IPS DF 6.9 (cell line): ENCODE results near the gene SOX18.

Source experiments
- DNase-seq: peaks from one replicate; pipeline ENCODE4 v3.0.0-alpha.2; 2013; ENCODE audit warnings: low read depth, low spot score
- H3K27ac ChIP-seq: one replicate; pipeline ENCODE4 v1.5.1; 2013; ENCODE audit warnings: low read length, control low read depth
- H3K27me3 ChIP-seq: 2 replicates; pipeline ENCODE4 v1.6.1; 2013; ENCODE audit warnings: mild to moderate bottlenecking, low read length; ENCODE audit not compliant: control insufficient read depth, insufficient read depth
- H3K36me3 ChIP-seq: 2 replicates; pipeline ENCODE4 v1.6.1; 2013; ENCODE audit warnings: low read length; ENCODE audit not compliant: control insufficient read depth, insufficient read depth
- H3K4me1 ChIP-seq: 2 replicates; pipeline ENCODE4 v1.6.1; 2013; ENCODE audit warnings: low read length; ENCODE audit not compliant: control insufficient read depth, insufficient read depth
- H3K4me3 ChIP-seq: 2 replicates; pipeline ENCODE4 v1.5.1; 2013; ENCODE audit warnings: mild to moderate bottlenecking, low read length
- H3K9me3 ChIP-seq: 2 replicates; pipeline ENCODE4 v1.6.1; 2013; ENCODE audit warnings: low read length, inconsistent platforms; ENCODE audit not compliant: control insufficient read depth, insufficient read depth
- WGBS: extraction: QIAGEN DNeasy Blood & Tissue Kit; methylation state at CpG from one replicate; pipeline ENCODE4 v1.1.7; 2013; ENCODE audit warnings: mixed read lengths, missing lambda C conversion rate; ENCODE audit not compliant: insufficient read length, insufficient coverage; 5-methylcytosine and 5-hydroxymethylcytosine counted together

SOX18 gene

GRCh38 chr20:64074963-64075362, 25.5 kb upstream of the SOX18 start:
- Histone ChIP-seq H3K9me3 (no peaks in the 10 kb centered on the region), H3K4me3 (no peak overlapping the region), H3K27ac (no peak overlapping the region), H3K36me3 (no peaks in the 10 kb centered on the region), H3K27me3 (no peaks in the 10 kb centered on the region), H3K4me1 (peaks cover 5% of the 10 kb centered on the region; the same call in 1 of the 2 replicates)
- no CpG with 5 or more reads among the region's 8 CpGs for WGBS
- DNase-seq, result no peak

GRCh38 chr20:64074184-64074789, 24.8 kb upstream of the SOX18 start:
- Histone ChIP-seq H3K9me3 (no peaks in the 10 kb centered on the region), H3K27ac (no peak overlapping the region), H3K36me3 (no peaks in the 10 kb centered on the region), H3K4me3 (no peak overlapping the region), H3K27me3 (no peaks in the 10 kb centered on the region), H3K4me1 (peaks cover 8% of the 10 kb centered on the region; the same call in 1 of the 2 replicates)
- no peak for DNase-seq
- WGBS, result no CpG with 5 or more reads among the region's 28 CpGs

GRCh38 chr20:64073476-64074183, 24.2 kb upstream of the SOX18 start:
- Histone ChIP-seq H3K27me3 (no peaks in the 10 kb centered on the region), H3K4me1 (peaks cover 9% of the 10 kb centered on the region; the same call in 1 of the 2 replicates), H3K9me3 (no peaks in the 10 kb centered on the region), H3K4me3 (no peak overlapping the region), H3K36me3 (no peaks in the 10 kb centered on the region), H3K27ac (no peak overlapping the region)
- WGBS, result no CpG with 5 or more reads among the region's 37 CpGs
- DNase-seq, result no peak

- no peaks in the 10 kb centered on the region for H3K36me3 ChIP-seq
- WGBS, result no CpG with 5 or more reads among the region's 14 CpGs
- H3K27ac ChIP-seq, result no peak overlapping the region
- peaks cover 8% of the 10 kb centered on the region for H3K4me1 ChIP-seq
- H3K9me3 ChIP-seq, result no peaks in the 10 kb centered on the region
- H3K4me3 ChIP-seq, result no peak overlapping the region
- no peak for DNase-seq
- no peaks in the 10 kb centered on the region for H3K27me3 ChIP-seq
These were observed 23.1 kb upstream of the SOX18 start for GRCh38 chr20:64072498-64073063.

GRCh38 chr20:64071341-64072332, 22.2 kb upstream of the SOX18 start:
- no peaks in the 10 kb centered on the region for H3K36me3 ChIP-seq
- no peaks in the 10 kb centered on the region for H3K9me3 ChIP-seq
- DNase-seq, result no peak
- no CpG with 5 or more reads among the region's 30 CpGs for WGBS
- H3K27me3 ChIP-seq, result no peaks in the 10 kb centered on the region
- no peak overlapping the region for H3K4me3 ChIP-seq
- peaks cover 8% of the 10 kb centered on the region for H3K4me1 ChIP-seq
- no peak overlapping the region for H3K27ac ChIP-seq

GRCh38 chr20:64070244-64070993, 21.0 kb upstream of the SOX18 start:
- WGBS, result no CpG with 5 or more reads among the region's 31 CpGs

GRCh38 chr20:64069614-64070243, 20.3 kb upstream of the SOX18 start:
- H3K27me3 ChIP-seq, result no peaks in the 10 kb centered on the region
- no peaks in the 10 kb centered on the region for H3K9me3 ChIP-seq
- peaks cover 10% of the 10 kb centered on the region for H3K4me1 ChIP-seq
- H3K36me3 ChIP-seq, result no peaks in the 10 kb centered on the region
- DNase-seq, result no peak
- no peak overlapping the region for H3K4me3 ChIP-seq
- no peak overlapping the region for H3K27ac ChIP-seq
- no CpG with 5 or more reads among the region's 14 CpGs for WGBS

More at GRCh38 chr20:64070244-64070993, 21.0 kb upstream of the SOX18 start:
- Histone ChIP-seq H3K4me1 (peaks cover 10% of the 10 kb centered on the region), H3K27me3 (no peaks in the 10 kb centered on the region), H3K36me3 (no peaks in the 10 kb centered on the region), H3K4me3 (no peak overlapping the region), H3K9me3 (no peaks in the 10 kb centered on the region), H3K27ac (no peak overlapping the region)
- no peak for DNase-seq

- no peak overlapping the region for H3K4me3 ChIP-seq
- no peak for DNase-seq
- no peaks in the 10 kb centered on the region for H3K9me3 ChIP-seq
- H3K4me1 ChIP-seq, result peaks cover 10% of the 10 kb centered on the region
- H3K27me3 ChIP-seq, result no peaks in the 10 kb centered on the region
- WGBS, result no CpG with 5 or more reads among the region's 20 CpGs
- no peak overlapping the region for H3K27ac ChIP-seq
- no peaks in the 10 kb centered on the region for H3K36me3 ChIP-seq
These were observed 19.8 kb upstream of the SOX18 start for GRCh38 chr20:64069209-64069613.

- WGBS, result no CpG with 5 or more reads among the region's 12 CpGs
- Histone ChIP-seq H3K36me3 (no peaks in the 10 kb centered on the region), H3K9me3 (no peaks in the 10 kb centered on the region), H3K4me3 (no peak overlapping the region), H3K4me1 (peaks cover 10% of the 10 kb centered on the region), H3K27me3 (no peaks in the 10 kb centered on the region), H3K27ac (no peak overlapping the region)
- DNase-seq, result no peak
These were observed 19.2 kb upstream of the SOX18 start for GRCh38 chr20:64068386-64069208.
